HUES48 (cell line): ENCODE measurements around the gene RMND5B.

ENCODE experiments used
- H3K27ac ChIP-seq: one replicate; pipeline ENCODE4 v1.7.0; 2013; ENCODE audit warnings: low read depth, low read length, inconsistent platforms
- H3K27me3 ChIP-seq: 2 replicates; pipeline ENCODE4 v1.6.1; 2013; ENCODE audit warnings: mild to moderate bottlenecking, low read length; ENCODE audit not compliant: control insufficient read depth, insufficient read depth
- H3K36me3 ChIP-seq: 2 replicates; pipeline ENCODE4 v1.6.1; 2013; ENCODE audit warnings: low read length; ENCODE audit not compliant: control insufficient read depth, insufficient read depth
- H3K4me1 ChIP-seq: 2 replicates; pipeline ENCODE4 v1.6.1; 2013; ENCODE audit warnings: mild to moderate bottlenecking, low read length; ENCODE audit not compliant: control insufficient read depth, insufficient read depth
- H3K4me3 ChIP-seq: 2 replicates; pipeline ENCODE4 v1.5.1; 2013; ENCODE audit warnings: mild to moderate bottlenecking, low read depth, low read length
- H3K9ac ChIP-seq: 2 replicates; pipeline ENCODE4 v1.6.1; 2013; ENCODE audit warnings: mild to moderate bottlenecking, low read depth, low read length, moderate library complexity
- H3K9me3 ChIP-seq: 2 replicates; pipeline ENCODE4 v1.6.1; 2013; ENCODE audit warnings: low read length; ENCODE audit not compliant: control insufficient read depth, insufficient read depth

RMND5B gene

GRCh38 chr5:178141550-178141949 lies 10.7 kb downstream of the RMND5B start:
- Histone ChIP-seq H3K9ac (no peak overlapping the region), H3K4me3 (no peak overlapping the region), H3K27me3 (no peaks in the 10 kb centered on the region), H3K27ac (no peak overlapping the region), H3K4me1 (no peaks in the 10 kb centered on the region), H3K36me3 (peaks cover 87% of the 10 kb centered on the region), H3K9me3 (no peaks in the 10 kb centered on the region)

- Histone ChIP-seq H3K36me3 (peaks cover 87% of the 10 kb centered on the region), H3K4me3 (no peak overlapping the region), H3K9ac (no peak overlapping the region), H3K27me3 (no peaks in the 10 kb centered on the region), H3K9me3 (no peaks in the 10 kb centered on the region), H3K4me1 (no peaks in the 10 kb centered on the region), H3K27ac (no peak overlapping the region)
Observed at GRCh38 chr5:178142642-178143041, 11.8 kb downstream of the RMND5B start.

GRCh38 chr5:178143246-178143645 lies 12.4 kb downstream of the RMND5B start:
- Histone ChIP-seq H3K4me3 (no peak overlapping the region), H3K9me3 (no peaks in the 10 kb centered on the region), H3K9ac (no peak overlapping the region), H3K4me1 (no peaks in the 10 kb centered on the region), H3K27ac (no peak overlapping the region), H3K27me3 (no peaks in the 10 kb centered on the region), H3K36me3 (peaks cover 87% of the 10 kb centered on the region)

DNA sequence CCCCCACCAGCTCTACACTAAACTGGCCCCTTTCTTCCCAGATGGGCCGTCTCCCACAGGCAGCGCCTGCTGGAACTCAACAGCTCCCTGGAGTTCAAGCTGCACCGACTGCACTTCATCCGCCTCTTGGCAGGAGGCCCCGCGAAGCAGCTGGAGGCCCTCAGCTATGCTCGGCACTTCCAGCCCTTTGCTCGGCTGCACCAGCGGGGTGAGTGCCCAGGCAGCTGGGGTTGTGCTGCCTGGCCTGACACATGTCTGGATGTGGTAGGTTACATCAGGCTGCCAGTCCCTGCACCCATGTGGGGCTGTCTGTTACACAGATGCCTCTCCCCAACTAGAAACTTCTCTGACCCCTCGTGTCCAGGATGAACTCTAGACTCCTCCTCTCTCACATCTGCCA lies 13.1 kb downstream of the RMND5B start:
- H3K27ac ChIP-seq: no peak overlapping the region
- no peaks in the 10 kb centered on the region for H3K27me3 ChIP-seq
- H3K36me3 ChIP-seq: peaks cover 87% of the 10 kb centered on the region
- H3K9ac ChIP-seq: no peak overlapping the region
- H3K4me3 ChIP-seq: no peak overlapping the region
- H3K4me1 ChIP-seq: no peaks in the 10 kb centered on the region
- no peaks in the 10 kb centered on the region for H3K9me3 ChIP-seq

DNA sequence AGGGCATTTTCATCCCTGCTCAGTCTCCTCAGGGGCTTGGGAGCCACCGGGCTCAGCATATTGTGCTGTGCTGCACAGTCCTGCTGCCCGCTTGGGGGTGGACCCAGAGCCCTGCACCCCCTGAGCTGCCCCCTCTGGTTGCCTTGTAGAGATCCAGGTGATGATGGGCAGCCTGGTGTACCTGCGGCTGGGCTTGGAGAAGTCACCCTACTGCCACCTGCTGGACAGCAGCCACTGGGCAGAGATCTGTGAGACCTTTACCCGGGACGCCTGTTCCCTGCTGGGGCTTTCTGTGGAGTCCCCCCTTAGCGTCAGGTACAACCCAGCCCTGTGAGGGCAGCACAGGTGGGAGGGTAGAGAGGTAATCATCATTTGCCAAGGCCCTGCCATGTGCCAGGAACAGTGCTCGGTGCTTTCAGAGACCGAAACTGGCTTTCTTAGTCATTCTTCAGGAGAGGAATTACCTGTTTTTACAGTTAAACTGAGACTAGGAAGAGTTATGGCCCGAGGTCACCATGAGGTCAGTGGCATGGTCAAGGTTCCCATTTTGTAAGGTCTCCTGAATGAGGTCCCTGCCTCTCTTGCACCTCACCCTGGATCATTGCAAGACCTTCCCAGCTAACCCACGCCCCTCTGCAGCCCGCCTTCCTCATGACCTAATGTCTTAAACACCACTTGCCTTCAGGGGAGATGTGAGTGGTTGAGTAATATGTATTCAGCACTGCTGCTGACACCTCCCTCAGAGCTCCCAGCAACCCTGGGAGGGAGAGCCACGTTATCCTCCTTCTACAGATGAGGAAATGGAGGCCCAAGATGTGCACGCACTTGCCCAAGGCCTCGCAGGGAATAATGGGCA lies 15.4 kb downstream of the RMND5B start:
- H3K36me3 ChIP-seq: peaks cover 92% of the 10 kb centered on the region

GRCh38 chr5:178147406-178147805 lies 16.6 kb downstream of the RMND5B start:
- Histone ChIP-seq H3K27me3 (no peaks in the 10 kb centered on the region), H3K4me1 (no peaks in the 10 kb centered on the region), H3K36me3 (peaks cover 90% of the 10 kb centered on the region), H3K27ac (no peak overlapping the region), H3K9me3 (no peaks in the 10 kb centered on the region), H3K4me3 (no peak overlapping the region), H3K9ac (no peak overlapping the region)

More for the DNA sequence above, 15.4 kb downstream of the RMND5B start:
- H3K4me3 ChIP-seq: no peak overlapping the region
- no peaks in the 10 kb centered on the region for H3K9me3 ChIP-seq
- H3K27ac ChIP-seq: peak overlapping the region; percentile 46
- no peaks in the 10 kb centered on the region for H3K4me1 ChIP-seq
- no peaks in the 10 kb centered on the region for H3K27me3 ChIP-seq
- H3K9ac ChIP-seq: no peak overlapping the region

DNA sequence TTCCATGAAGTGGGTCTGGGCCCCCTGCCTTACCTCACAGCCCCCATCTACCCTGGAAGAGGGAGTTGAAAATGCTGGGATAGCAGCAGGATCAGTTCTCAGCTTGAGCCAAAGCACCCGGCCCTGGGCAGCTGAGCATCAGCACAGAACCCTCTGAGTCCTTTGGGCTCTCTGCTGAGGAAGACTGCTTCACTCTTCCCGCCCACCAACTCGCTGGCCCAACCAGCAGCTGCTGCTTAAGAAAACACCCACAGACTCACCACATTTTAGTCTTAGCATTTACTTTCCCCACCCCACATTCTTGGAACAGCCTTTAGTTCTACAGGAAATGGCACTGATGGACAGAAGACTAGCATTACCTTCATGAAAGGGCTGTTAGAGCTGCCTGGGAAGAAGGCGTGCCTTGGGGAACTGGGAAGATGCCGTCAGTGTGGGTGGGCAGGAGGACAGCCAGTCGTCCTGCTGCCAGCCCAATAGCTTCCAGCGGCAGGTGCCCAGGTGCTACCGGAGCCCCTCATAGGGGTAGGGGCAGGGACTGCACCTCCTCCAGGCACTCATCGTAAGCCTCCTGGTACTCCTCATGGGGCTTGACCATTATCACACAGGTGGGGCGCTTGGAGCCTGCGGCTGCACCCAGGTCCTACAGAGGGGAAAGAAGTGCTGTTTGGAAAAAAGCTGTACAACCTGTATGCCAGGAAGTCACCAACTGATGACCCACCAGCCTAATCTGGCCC lies 18.6 kb downstream of the RMND5B start:
- Histone ChIP-seq H3K9ac (no peak overlapping the region), H3K27ac (no peak overlapping the region), H3K4me1 (no peaks in the 10 kb centered on the region; the same call in 1 of the 2 replicates), H3K36me3 (peaks cover 73% of the 10 kb centered on the region), H3K4me3 (no peak overlapping the region), H3K27me3 (no peaks in the 10 kb centered on the region), H3K9me3 (no peaks in the 10 kb centered on the region)

DNA sequence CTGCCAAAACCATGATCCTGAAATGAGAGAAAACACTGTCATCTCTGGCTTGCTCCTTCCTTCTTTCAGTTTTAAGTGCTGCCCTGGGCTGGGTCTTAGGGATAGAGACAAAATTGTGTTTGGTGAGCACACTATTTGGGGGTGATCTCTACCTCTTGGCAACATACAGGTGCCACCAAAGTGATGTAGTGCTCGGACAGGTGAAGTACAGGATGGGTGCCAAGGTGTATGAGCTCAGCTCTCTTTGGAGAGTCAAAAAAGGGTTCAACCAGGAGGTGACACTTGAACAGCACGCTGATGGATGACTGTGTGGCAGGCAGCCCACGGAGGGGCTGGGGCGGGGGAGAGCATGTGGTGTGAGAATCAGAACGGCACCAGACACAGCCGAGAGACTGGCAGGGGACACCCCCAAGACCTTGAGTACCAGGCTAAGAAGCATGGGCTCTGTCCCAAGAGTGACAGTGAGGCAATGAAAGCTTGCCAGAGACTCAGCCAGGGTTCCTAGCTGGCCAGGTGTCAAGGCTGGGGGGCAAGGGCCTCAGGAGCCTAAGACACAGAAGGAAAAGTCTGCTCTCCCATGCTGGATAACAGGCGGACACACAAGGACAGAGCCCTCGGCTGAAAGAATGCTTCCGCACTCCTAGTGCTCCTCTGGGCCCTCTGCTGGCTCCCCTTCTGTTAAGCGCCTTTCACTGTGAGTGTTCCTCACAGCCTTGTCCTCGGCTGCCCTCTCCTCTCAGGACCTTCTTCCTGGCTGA lies 20.3 kb downstream of the RMND5B start:
- no peaks in the 10 kb centered on the region for H3K27me3 ChIP-seq
- H3K9me3 ChIP-seq: no peaks in the 10 kb centered on the region
- H3K4me3 ChIP-seq: no peak overlapping the region
- peaks cover 63% of the 10 kb centered on the region for H3K36me3 ChIP-seq
- H3K9ac ChIP-seq: no peak overlapping the region
- peak overlapping the region; percentile 5 for H3K27ac ChIP-seq
- H3K4me1 ChIP-seq: no peaks in the 10 kb centered on the region; the same call in 1 of the 2 replicates

GRCh38 chr5:178152491-178153444 lies 22.0 kb downstream of the RMND5B start:
- Histone ChIP-seq H3K9ac (peak overlapping the region; percentile 82), H3K4me1 (no peaks in the 10 kb centered on the region; the same call in 1 of the 2 replicates), H3K27ac (peak overlapping the region; percentile 76), H3K36me3 (peaks cover 47% of the 10 kb centered on the region), H3K9me3 (no peaks in the 10 kb centered on the region), H3K4me3 (peak overlapping the region; percentile 89), H3K27me3 (no peaks in the 10 kb centered on the region)
